ENCODE results near the gene SLC17A5. TPM values are rescaled to one million over a fixed set of nuclear protein-coding genes. Genes with fewer than 3 reads are reported as not detected.
"Not testable (repeated sequence)": the region's sequence is repeated elsewhere in the genome, so short reads cannot be mapped to it uniquely, and the experiment has no call there.

The SLC17A5 gene
- total RNA-seq, 1 donor from 2014 or later, result 6.3 TPM

- intact Hi-C loops (cut with micrococcal nuclease), result loop anchor here (10.0 kb wide), 1 partner anchor 353 kb away; the partner anchor contains the start of gene KHDC1
Measured at GRCh38 chr6:73618082-73618481, 35.7 kb downstream of the SLC17A5 start.

DNA sequence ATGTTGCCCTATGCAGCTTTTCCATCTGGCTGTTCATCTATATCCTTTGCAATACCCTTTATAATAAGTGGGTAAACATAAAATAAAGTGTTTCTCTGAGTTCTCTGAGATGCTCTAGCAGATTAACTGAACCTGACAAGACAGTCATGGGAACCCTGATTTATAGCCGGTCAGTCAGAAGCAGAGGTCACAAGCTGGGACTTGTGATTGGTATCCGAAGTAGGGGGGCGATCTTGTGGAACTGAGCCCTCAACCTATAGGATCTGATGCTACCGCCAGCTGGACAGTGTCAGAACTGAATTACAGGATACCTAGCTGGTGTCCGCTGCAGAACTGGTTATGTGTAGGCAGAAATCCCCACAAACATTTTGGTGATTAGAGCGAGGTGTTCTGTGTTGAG, 39.0 kb downstream of the SLC17A5 start:
- intact Hi-C loops (cut with micrococcal nuclease), result loop anchor here (10.0 kb wide), 1 partner anchor 350 kb away; the partner anchor contains the start of gene KHDC1

DNA sequence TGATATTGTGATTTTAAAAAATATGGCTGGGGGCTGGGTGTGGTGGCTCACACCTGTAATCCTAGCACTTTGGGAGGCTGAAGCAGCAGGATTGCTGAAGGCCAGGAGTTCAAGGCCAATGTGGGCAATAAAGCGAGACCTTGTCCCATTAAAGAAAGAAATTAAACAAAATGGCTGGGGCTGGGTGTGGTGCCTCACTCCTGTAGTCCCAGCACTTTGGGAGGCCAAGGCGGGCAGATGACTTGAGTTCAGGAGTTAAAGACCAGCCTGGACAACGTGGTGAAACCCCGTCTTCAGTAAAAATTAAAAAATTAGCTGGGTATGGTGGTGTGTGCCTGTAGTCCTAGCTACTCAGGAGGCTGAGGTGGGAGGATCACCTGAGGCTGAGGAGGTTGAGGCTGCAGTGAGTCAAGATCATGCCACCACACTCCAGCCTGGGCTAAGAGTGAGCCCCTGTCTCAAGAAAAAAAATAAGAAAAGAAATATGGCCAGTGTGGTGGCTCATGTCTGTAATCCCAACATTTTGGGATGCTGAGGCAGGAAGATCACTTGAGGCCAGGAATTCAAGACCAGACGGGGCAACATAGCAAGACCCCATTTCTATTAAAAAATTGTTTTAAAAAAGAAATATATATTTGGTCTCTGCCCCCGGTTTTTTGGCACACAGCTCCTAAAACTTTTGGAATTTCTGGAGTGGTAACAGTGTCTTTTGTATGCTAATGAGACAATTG, 39.8 kb downstream of the SLC17A5 start:
- intact Hi-C loops (cut with micrococcal nuclease), result loop anchor here (10.0 kb wide), 1 partner anchor 349 kb away; the partner anchor contains the start of gene KHDC1

GRCh38 chr6:73612611-73613010, 41.2 kb downstream of the SLC17A5 start:
- intact Hi-C loops (cut with micrococcal nuclease), result loop anchor here (10.0 kb wide), 1 partner anchor 348 kb away; the partner anchor contains the start of gene KHDC1

DNA sequence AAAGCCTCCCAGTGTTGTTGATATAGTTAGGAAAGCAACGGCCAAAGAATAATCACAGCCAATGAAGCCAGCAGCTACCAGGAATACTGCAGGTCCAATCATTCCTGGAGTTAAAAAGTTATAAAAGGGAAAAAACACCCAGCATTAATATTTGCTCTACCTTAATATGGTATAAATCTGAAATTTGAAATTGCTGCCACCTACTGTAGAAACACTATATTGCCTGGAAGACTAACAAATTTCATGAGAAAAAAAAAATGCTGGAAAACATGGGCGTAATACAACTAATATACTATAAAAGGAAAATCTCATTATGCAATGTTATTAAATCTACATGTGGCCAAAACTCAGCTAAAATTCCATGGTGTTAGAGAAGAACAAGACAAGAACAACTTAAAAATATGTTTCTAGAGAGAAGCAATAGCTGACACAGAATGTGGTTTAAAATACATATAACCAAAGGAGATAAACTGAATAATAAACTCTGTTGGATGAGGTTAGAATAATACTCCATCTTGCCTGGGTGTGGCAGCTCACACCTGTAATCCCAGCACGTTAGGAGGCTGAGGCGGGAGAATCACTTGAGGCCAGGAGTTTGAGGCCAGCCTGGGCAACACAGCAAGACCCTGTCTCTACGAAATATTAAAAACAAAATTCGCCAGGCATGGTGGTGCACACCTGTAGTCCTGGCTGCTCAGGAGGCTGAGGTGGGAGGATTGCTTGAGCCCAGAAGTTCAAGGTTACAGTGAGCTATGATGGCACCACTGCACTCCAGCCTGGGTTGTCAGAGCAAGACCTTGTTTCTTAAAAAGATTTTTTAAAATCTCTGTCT, 43.1 kb downstream of the SLC17A5 start:
- intact Hi-C loops (cut with micrococcal nuclease), result loop anchor here (1.0 to 10.0 kb wide), 8 partner anchors 25 to 346 kb away; partner anchors contain the start of genes EEF1A1 and KHDC1

- intact Hi-C loops (cut with micrococcal nuclease), result no loop called here
Measured at GRCh38 chr6:73608761-73609160, 45.0 kb downstream of the SLC17A5 start.

- intact Hi-C loops (cut with micrococcal nuclease), result no loop called here
Measured at GRCh38 chr6:73606428-73606827, 47.4 kb downstream of the SLC17A5 start.

GRCh38 chr6:73604461-73604860, 49.3 kb downstream of the SLC17A5 start:
- intact Hi-C loops (cut with micrococcal nuclease), result no loop called here

DNA sequence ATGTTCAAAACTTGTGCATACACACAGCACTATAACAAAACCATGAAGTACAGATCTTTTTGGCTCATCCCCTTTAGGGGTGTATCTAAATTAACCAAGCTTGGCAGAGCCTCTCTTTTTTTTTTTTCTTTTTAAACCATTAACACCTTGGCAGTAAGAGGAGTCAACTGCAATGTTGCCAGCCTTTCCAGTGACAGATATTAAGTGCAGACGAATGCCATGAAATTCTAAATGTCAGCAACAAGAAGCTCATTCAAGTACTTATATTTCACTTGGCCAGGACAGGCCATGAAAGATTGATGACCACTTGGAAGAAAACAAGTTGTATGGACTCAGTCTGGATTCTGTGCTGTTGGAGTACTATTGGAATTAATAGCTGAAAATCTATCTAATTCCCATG, 49.8 kb downstream of the SLC17A5 start:
- intact Hi-C loops (cut with micrococcal nuclease), result no loop called here

DNA sequence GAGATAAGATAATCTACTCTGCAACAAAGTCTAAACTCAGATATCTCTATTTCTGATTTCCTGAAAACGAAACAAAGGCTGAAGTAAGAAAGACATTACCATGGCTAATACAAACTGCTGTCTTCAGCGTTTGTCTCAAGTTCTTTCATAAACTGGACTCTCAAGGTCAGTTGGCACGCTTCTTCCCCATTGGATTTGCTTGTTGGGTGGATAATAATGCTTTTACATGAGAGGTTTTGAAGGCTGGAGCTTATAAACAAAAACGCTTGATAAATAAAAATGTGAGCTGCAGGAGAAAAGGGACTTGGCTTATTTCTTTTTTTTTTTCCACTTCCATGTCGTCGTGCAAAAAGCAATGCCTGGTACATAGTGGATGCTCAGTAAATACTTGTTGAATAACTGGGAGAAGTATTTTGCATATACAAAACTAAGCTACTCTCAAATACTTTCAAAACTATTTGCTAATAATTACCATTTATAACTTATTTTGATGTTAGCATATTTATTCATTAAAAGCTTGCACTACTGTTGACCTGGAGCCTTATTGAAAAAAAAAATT, 67.3 kb downstream of the SLC17A5 start:
- intact Hi-C loops (cut with micrococcal nuclease), result loop anchor here (5.0 to 10.0 kb wide), 3 partner anchors 124 to 1696 kb away; partner anchors contain the start of genes MTO1 and TMEM30A

GRCh38 chr6:73585566-73586415, 68.0 kb downstream of the SLC17A5 start:
- intact Hi-C loops (cut with micrococcal nuclease), result loop anchor here (1.0 to 10.0 kb wide), 6 partner anchors 25 to 1697 kb away; partner anchors contain the start of genes MTO1 and TMEM30A

DNA sequence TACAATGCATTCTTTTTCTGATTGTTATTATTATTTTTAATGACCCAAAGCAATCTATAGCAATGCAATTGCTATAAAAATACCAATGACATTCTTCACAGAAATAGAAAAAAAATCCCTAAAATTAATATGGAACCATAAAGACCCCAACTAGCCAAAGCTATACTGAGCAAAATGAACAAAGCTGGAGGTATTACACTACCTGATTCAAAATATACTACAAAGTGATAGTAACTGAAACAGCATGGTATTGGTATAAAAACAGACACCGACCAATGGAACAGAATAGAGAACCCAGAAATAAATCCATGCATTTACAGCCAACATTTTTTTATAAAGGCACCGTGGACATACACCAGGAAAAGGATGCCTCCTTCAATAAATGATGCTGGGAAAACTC, 72.5 kb downstream of the SLC17A5 start:
- intact Hi-C loops (cut with micrococcal nuclease), result loop anchor here (2.0 to 10.0 kb wide), 2 partner anchors 144 to 192 kb away; no protein-coding TSS in a partner anchor

GRCh38 chr6:73580247-73581149, 73.3 kb downstream of the SLC17A5 start:
- intact Hi-C loops (cut with micrococcal nuclease), result loop anchor here (1.0 to 10.0 kb wide), 5 partner anchors 8 to 192 kb away; partner anchors contain the start of gene EEF1A1

DNA sequence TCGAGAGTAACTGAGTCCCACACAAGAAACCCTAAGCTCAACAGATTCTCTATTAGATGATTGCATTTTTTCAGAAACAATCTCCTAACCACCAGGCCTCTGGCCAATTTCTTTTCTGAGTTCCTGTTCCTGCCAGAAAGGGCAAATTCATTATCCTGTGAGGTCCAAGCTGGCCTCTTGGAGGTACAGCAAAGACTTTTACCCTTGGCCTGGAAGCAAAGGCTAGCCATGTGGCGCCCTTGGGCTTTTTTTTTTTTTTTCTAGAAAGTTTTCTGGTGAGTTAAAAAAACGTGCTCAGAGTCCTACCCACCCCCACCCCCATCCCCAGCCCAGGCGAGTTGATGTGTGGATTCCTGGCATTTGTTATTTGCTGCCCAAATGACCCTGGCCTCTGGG, 73.9 kb downstream of the SLC17A5 start:
- intact Hi-C loops (cut with micrococcal nuclease), result loop anchor here (1.0 to 10.0 kb wide), 5 partner anchors 8 to 191 kb away; partner anchors contain the start of gene EEF1A1

DNA sequence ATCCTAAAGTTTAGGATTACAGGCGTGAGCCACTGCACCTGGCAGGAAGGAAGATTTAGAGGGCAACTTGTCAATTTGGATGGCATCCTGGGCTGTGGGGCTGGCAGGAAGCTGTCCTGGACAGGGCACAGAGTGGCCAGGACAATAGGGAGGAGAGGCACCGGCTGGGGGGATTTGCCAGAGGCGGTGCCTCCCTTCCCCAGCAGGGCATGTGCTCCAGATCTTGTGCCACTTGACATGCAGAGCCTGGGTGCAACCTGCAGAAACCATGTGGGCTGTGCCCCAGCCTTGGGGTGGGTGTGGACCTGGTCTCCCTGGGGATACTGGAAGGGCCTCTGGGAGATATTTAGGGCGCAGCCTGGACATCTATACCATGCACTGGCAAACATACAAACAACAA, 74.4 kb downstream of the SLC17A5 start:
- intact Hi-C loops (cut with micrococcal nuclease), result no loop called here

GRCh38 chr6:73577676-73578075, 76.1 kb downstream of the SLC17A5 start:
- intact Hi-C loops (cut with micrococcal nuclease), result no loop called here

DNA sequence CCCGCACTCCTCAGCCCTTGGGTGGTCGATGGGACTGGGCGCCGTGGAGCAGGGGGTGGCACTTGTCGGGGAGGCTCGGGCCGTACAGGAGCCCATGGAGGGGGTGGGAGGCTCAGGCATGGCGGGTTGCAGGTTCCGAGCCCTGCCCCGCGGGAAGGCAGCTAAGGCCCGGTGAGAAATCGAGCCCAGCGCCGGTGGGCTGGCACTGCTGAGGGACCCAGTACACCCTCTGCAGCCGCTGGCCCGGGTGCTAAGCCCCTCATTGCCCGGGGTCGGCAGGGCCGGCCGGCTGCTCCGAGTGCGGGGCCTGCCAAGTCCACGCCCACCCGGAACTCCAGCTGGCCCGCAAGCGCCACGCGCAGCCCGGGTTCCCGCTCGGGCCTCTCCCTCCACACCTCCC, 81.3 kb downstream of the SLC17A5 start:
- intact Hi-C loops (cut with micrococcal nuclease), result not testable (repeated sequence)

DNA sequence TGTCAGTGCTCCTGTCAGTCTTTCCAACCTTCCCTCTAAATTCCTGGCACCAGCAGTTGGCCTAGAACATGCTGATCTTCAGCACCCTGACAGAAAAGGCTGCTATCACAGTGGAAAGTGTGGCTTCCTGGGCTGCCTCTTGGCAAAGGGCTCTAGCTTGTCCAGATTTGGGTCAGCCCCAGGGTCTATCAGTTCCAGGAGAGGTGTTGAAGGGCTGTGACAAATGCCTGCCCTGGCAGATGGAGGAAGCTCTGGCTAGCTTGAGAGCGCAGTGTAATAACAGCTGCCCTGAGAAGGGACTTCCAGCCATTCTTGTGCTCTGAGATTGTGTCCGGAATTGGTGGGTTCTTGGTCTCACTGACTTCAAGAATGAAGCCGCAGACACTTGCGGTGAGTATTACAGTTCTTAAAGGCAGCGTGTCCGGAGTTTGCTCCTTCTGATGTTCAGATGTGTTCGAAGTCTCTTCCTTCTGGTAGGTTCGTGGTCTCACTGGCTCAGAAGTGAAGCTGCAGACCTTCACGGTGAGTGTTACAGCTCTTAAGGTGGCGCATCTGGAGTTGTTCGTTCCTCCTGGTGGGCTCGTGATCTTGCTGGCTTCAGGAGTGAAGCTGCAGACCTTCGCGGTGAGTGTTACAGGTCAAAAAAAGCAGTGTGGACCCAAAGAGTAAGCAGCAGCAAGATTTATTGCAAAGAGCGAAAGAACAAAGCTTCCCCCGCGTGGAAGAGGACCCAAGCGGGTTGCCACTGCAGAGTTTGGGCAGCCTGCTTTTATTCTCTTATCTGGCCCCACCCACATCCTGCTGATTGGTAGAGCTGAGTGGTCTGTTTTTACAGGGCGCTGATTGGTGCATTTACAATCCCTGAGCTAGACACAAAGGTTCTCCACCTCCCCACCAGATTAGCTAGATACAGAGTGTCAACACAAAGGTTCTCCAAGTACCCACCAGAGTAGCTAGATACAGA, 82.3 kb downstream of the SLC17A5 start:
- intact Hi-C loops (cut with micrococcal nuclease), result not testable (repeated sequence)
